Panc1 (cell line): ENCODE results near the gene XYLT1.

Experiments
- CTCF ChIP-seq: fragments of 450-650 bp; IDR thresholded peaks from 2 replicates; pipeline ENCODE4 v1.5.1; 2017; ENCODE audit warnings: mild to moderate bottlenecking
- REST ChIP-seq, 2 experiments: IDR thresholded peaks; 2 replicates each; pipeline ENCODE4 v1.6.1; 2011 to 2012; ENCODE audit warnings: low read depth in 2 of 2, control low read depth in 1 of 2, low read length in 1 of 2, mild to moderate bottlenecking in 1 of 2, moderate library complexity in 1 of 2; ENCODE audit not compliant: insufficient read depth in 1 of 2
- SIN3A ChIP-seq: IDR thresholded peaks from 2 replicates; pipeline ENCODE4 v1.6.1; 2012; ENCODE audit warnings: low read depth, mild to moderate bottlenecking, low read length, moderate library complexity, borderline replicate concordance; ENCODE audit not compliant: insufficient read depth
- TCF7L2 ChIP-seq: IDR thresholded peaks from 2 replicates; pipeline ENCODE4 v1.6.1; 2011; ENCODE audit warnings: mild to moderate bottlenecking, low read depth, low read length, inconsistent platforms

- TF ChIP-seq CTCF (no peak), SIN3A (no peak), REST (IDR thresholded peaks at IDR 0.05; ENCODE audit: insufficient read depth in 1 of 2, low read depth in 2 of 2, low read length in 1 of 2) (no peak), TCF7L2 (no peak)
Measured at GRCh38 chr16:17070882-17071592, 399.7 kb downstream of the XYLT1 start.
